DND-41 (cell line): ENCODE measurements around the gene IGFBP5.

Experiments used
- ATAC-seq: fragments of 200-7000 bp; cut with Tn5 transposase; 3 replicates; pipeline ENCODE4 v1.9.1; 2021; ENCODE audit warnings: low read depth; ENCODE audit not compliant: insufficient read depth
- DNase-seq: peaks from one replicate; pipeline ENCODE4 v3.0.0-alpha.2; 2020
- H2AFZ ChIP-seq: 2 replicates; pipeline ENCODE4 v1.6.0; 2012; ENCODE audit warnings: low read depth, low read length
- H3K27ac ChIP-seq: 2 replicates; pipeline ENCODE4 v1.5.1; 2012; ENCODE audit warnings: low read length, inconsistent platforms
- H3K27me3 ChIP-seq: fragments of 200-600 bp; sonication (generic); 2 replicates; pipeline ENCODE4 v1.6.0; 2012; ENCODE audit warnings: low read length, mild to moderate bottlenecking, inconsistent platforms; ENCODE audit not compliant: insufficient read depth, poor library complexity
- H3K36me3 ChIP-seq: 2 replicates; pipeline ENCODE4 v1.5.1; 2012; ENCODE audit warnings: low read length, inconsistent platforms; ENCODE audit not compliant: insufficient read depth
- H3K4me1 ChIP-seq: 2 replicates; pipeline ENCODE4 v1.5.1; 2012; ENCODE audit warnings: mild to moderate bottlenecking, low read length; ENCODE audit not compliant: insufficient read depth
- H3K4me2 ChIP-seq: 2 replicates; pipeline ENCODE4 v1.6.0; 2012; ENCODE audit warnings: mild to moderate bottlenecking, moderate library complexity, low read length, inconsistent platforms; ENCODE audit not compliant: insufficient read depth
- H3K4me3 ChIP-seq, 2 experiments: fragments of 200-600 bp in 1 of 2; shearing (Covaris generic) in 1 of 2; 2 replicates each; pipeline ENCODE4 v1.5.1; 2012 to 2016; ENCODE audit warnings: inconsistent platforms in 2 of 2, low read length in 2 of 2, mild to moderate bottlenecking in 2 of 2, low read depth in 1 of 2, moderate library complexity in 1 of 2
- H3K79me2 ChIP-seq: 2 replicates; pipeline ENCODE4 v1.6.0; 2012; ENCODE audit warnings: low read length, inconsistent platforms; ENCODE audit not compliant: insufficient read depth
- H3K9ac ChIP-seq: 2 replicates; pipeline ENCODE4 v1.6.0; 2012; ENCODE audit warnings: low read depth, mild to moderate bottlenecking, inconsistent platforms, low read length, moderate library complexity
- H3K9me3 ChIP-seq: 2 replicates; pipeline ENCODE4 v1.5.1; 2012; ENCODE audit warnings: low read length, moderate library complexity, mild to moderate bottlenecking, inconsistent platforms; ENCODE audit not compliant: insufficient read depth, severe bottlenecking
- H4K20me1 ChIP-seq: 2 replicates; pipeline ENCODE4 v1.6.0; 2012; ENCODE audit warnings: low read length; ENCODE audit not compliant: insufficient read depth
- EZH2 ChIP-seq: IDR thresholded peaks from 3 replicates; pipeline ENCODE4 v1.6.1; 2012; ENCODE audit warnings: borderline replicate concordance, low read depth, mild to moderate bottlenecking, moderate library complexity, low read length, inconsistent platforms; ENCODE audit not compliant: severe bottlenecking
- TF ChIP-seq, protein P1 (sequence below): IDR thresholded peaks from 2 replicates; pipeline ENCODE4 v1.5.1; 2012; ENCODE audit warnings: borderline replicate concordance, low read length, moderate library complexity, mild to moderate bottlenecking; ENCODE audit not compliant: poor library complexity, severe bottlenecking; ENCODE audit errors: extremely low read depth

IGFBP5 gene

DNA sequence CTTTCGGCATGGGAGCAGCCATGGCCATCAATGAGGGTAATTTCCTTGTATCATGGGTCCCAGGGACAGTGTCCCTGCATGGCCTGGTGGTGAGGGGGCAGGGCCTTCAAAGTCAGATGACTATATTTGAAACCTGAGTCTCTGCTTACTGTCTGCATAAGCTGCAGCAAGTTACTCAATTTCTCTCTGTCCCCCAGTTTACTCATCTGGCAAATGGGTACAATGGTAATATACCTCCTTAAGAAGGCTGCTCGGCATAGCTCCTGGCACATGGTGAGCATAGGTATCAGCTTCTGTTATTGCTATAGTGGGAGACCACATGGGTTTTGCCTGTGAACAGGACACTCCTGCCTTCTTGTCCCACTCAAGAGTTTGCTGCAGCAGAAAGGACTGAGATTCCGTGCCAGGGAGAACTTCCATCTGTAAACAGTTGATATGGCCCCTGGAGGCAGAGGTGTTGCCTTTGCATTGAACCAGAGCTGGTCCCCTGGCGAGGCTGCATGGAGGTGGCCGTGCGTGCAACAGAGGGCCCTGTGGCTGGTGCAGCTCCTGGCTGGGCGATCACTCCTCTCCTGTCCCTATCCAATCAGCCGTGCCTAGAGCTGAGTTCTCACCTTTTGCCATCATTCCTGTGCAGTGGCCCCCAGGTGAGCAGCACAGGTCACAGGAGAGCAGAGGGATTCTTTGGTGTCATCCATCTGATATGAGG is 22.7 kb upstream of the IGFBP5 start:
- no peak overlapping the region for H3K9ac ChIP-seq
- no peak overlapping the region for H3K27ac ChIP-seq
- H3K4me2 ChIP-seq: no peak overlapping the region
- H3K4me3 ChIP-seq: no peak overlapping the region
- no peak for TF ChIP-seq EZH2
- TF ChIP-seq, protein P1, sequence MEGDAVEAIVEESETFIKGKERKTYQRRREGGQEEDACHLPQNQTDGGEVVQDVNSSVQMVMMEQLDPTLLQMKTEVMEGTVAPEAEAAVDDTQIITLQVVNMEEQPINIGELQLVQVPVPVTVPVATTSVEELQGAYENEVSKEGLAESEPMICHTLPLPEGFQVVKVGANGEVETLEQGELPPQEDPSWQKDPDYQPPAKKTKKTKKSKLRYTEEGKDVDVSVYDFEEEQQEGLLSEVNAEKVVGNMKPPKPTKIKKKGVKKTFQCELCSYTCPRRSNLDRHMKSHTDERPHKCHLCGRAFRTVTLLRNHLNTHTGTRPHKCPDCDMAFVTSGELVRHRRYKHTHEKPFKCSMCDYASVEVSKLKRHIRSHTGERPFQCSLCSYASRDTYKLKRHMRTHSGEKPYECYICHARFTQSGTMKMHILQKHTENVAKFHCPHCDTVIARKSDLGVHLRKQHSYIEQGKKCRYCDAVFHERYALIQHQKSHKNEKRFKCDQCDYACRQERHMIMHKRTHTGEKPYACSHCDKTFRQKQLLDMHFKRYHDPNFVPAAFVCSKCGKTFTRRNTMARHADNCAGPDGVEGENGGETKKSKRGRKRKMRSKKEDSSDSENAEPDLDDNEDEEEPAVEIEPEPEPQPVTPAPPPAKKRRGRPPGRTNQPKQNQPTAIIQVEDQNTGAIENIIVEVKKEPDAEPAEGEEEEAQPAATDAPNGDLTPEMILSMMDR: no peak
- no peak overlapping the region for H2AFZ ChIP-seq
- H3K36me3 ChIP-seq: no peaks in the 10 kb centered on the region
- no peaks in the 10 kb centered on the region for H3K79me2 ChIP-seq
- peaks cover 12% of the 10 kb centered on the region for H3K27me3 ChIP-seq
- H3K4me1 ChIP-seq: no peaks in the 10 kb centered on the region
- ATAC-seq (no peak), DNase-seq (no peak)
- no peaks in the 10 kb centered on the region for H4K20me1 ChIP-seq
- no peaks in the 10 kb centered on the region for H3K9me3 ChIP-seq

DNA sequence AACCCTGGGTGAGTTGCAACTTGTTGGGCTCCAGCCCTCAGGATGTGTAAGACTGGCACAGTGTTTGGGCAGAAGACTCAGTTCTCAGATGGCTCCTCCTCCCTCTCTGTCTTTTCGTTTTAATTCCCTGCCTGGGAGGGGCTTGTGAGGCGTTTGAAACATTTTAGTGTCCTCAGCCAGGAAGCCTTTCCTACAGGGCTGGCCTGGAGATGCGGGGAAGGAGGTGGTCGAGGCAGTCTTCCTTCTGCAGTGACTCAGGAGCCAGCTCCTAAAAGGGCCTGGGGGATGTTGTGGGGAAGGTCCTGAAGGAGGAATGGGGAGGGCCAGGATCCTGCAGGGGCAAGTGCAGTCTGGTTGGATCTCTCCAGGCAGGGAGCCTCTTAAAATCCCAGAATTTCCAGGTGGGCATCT is 22.1 kb upstream of the IGFBP5 start:
- Histone ChIP-seq H4K20me1 (no peaks in the 10 kb centered on the region), H3K79me2 (no peaks in the 10 kb centered on the region), H3K9ac (no peak overlapping the region), H3K4me3 (no peak overlapping the region), H3K4me1 (no peaks in the 10 kb centered on the region), H3K27me3 (peaks cover 16% of the 10 kb centered on the region), H3K36me3 (no peaks in the 10 kb centered on the region), H2AFZ (no peak overlapping the region), H3K9me3 (no peaks in the 10 kb centered on the region), H3K27ac (no peak overlapping the region), H3K4me2 (no peak overlapping the region)
- DNase-seq (no peak), ATAC-seq (no peak)
- TF ChIP-seq EZH2: no peak
- TF ChIP-seq, protein P1: no peak

DNA sequence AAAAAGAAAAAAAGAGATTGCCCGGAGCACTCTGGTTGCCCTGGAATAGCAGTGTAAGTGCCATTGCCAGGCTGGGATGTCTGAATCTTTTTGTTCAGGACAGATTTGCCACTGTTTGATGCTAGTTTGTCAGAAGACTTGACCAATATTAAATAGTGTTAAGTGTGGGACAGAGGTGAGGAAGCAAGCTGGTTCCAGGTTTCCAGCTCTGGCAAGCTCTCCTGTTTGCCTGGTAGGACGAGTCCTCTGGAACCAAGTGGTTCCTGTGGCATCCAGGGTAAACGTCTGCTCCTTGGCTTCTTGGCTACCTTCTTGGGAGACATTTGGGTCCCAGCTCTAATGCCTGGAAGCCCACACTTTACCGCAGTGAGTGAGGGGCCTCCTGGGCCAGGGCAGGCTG is 20.8 kb upstream of the IGFBP5 start:
- no peak for ATAC-seq
- Histone ChIP-seq H4K20me1 (no peaks in the 10 kb centered on the region), H3K36me3 (no peaks in the 10 kb centered on the region), H3K9me3 (no peaks in the 10 kb centered on the region), H3K4me1 (no peaks in the 10 kb centered on the region), H3K79me2 (no peaks in the 10 kb centered on the region), H3K4me2 (no peak overlapping the region), H3K27ac (no peak overlapping the region), H3K9ac (no peak overlapping the region), H2AFZ (no peak overlapping the region), H3K4me3 (no peak overlapping the region), H3K27me3 (peaks cover 17% of the 10 kb centered on the region)
- DNase-seq: no peak
- no peak for TF ChIP-seq EZH2
- TF ChIP-seq, protein P1: no peak
